ENCODE results near the gene JMJD6.

DNA sequence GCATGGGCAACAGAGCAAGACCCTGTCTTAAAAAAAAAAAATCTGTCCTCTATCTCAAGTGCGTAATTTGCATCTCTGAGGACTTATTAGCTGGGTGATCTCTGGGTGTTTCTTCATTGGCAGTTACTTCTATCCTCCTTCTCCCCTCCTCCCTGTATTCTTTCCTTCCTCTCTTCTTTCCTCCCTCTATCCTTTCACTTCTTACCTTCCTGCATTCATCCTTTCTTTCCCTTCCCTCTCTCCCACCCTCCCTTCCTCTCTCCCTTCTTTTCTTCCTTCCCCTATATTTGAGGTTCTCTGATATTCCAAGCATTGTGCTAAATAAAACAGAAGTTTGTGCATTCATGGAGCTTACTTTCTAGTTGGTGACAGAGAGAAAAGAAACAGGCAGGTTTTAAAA, 22.3 kb upstream of the JMJD6 start:
- no peak for TF ChIP-seq POLR2AphosphoS5 (IDR thresholded peaks at IDR 0.05; ENCODE audit: low read depth, low read length)
- TF ChIP-seq, protein P1, sequence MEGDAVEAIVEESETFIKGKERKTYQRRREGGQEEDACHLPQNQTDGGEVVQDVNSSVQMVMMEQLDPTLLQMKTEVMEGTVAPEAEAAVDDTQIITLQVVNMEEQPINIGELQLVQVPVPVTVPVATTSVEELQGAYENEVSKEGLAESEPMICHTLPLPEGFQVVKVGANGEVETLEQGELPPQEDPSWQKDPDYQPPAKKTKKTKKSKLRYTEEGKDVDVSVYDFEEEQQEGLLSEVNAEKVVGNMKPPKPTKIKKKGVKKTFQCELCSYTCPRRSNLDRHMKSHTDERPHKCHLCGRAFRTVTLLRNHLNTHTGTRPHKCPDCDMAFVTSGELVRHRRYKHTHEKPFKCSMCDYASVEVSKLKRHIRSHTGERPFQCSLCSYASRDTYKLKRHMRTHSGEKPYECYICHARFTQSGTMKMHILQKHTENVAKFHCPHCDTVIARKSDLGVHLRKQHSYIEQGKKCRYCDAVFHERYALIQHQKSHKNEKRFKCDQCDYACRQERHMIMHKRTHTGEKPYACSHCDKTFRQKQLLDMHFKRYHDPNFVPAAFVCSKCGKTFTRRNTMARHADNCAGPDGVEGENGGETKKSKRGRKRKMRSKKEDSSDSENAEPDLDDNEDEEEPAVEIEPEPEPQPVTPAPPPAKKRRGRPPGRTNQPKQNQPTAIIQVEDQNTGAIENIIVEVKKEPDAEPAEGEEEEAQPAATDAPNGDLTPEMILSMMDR (IDR thresholded peaks at IDR 0.05) = no peak
